Loucy (cell line): ENCODE data around the gene CPEB2.

ENCODE experiments used
- H2AFZ ChIP-seq: fragments of 200-600 bp; sonication (generic); 2 replicates; pipeline ENCODE4 v1.6.0; 2016; ENCODE audit warnings: antibody characterized with exemption, mild to moderate bottlenecking, low read length, moderate library complexity
- H3F3A ChIP-seq: fragments of 200-600 bp; 2 replicates; pipeline ENCODE4 v1.6.0; 2016; ENCODE audit warnings: antibody characterized with exemption, low read depth, mild to moderate bottlenecking
- H3K27me3 ChIP-seq: fragments of 200-600 bp; sonication (generic); 2 replicates; pipeline ENCODE4 v1.6.1; 2014; ENCODE audit warnings: low read length, mild to moderate bottlenecking; ENCODE audit not compliant: insufficient read depth, poor library complexity, severe bottlenecking
- H3K36me3 ChIP-seq: fragments of 200-600 bp; sonication (generic); 2 replicates; pipeline ENCODE4 v1.6.1; 2016; ENCODE audit warnings: low read length; ENCODE audit not compliant: insufficient read depth
- H3K4me1 ChIP-seq: fragments of 200-600 bp; sonication (generic); 2 replicates; pipeline ENCODE4 v1.5.1; 2014; ENCODE audit warnings: low read length, mild to moderate bottlenecking; ENCODE audit not compliant: insufficient read depth, poor library complexity, severe bottlenecking
- H3K4me2 ChIP-seq: fragments of 200-600 bp; sonication (generic); 2 replicates; pipeline ENCODE4 v1.6.0; 2014; ENCODE audit warnings: antibody characterized with exemption, low read length, low read depth, mild to moderate bottlenecking; ENCODE audit not compliant: poor library complexity, severe bottlenecking
- H3K4me3 ChIP-seq: fragments of 200-600 bp; sonication (generic); 2 replicates; pipeline ENCODE4 v1.5.1; 2014; ENCODE audit warnings: low read length, mild to moderate bottlenecking, mixed read lengths; ENCODE audit not compliant: poor library complexity, severe bottlenecking
- H3K79me2 ChIP-seq: fragments of 200-600 bp; sonication (generic); 2 replicates; pipeline ENCODE4 v1.6.1; 2014; ENCODE audit warnings: low read length; ENCODE audit not compliant: insufficient read depth
- H3K9ac ChIP-seq: fragments of 200-600 bp; sonication (generic); 2 replicates; pipeline ENCODE4 v1.6.0; 2014; ENCODE audit warnings: mild to moderate bottlenecking, low read depth, low read length, moderate library complexity; ENCODE audit not compliant: poor library complexity, severe bottlenecking
- H3K9me2 ChIP-seq: fragments of 200-600 bp; sonication (generic); replicated peaks from 2 replicates; pipeline ENCODE4 v1.6.1; 2016; ENCODE audit warnings: low read depth, low read length, mixed read lengths
- H3K9me3 ChIP-seq: fragments of 200-600 bp; sonication (generic); 2 replicates; pipeline ENCODE4 v1.6.1; 2014; ENCODE audit warnings: mild to moderate bottlenecking, antibody characterized with exemption, low read length, low read depth; ENCODE audit not compliant: insufficient read depth
- H4K20me1 ChIP-seq: fragments of 200-600 bp; sonication (generic); 2 replicates; pipeline ENCODE4 v1.6.0; 2014; ENCODE audit warnings: antibody characterized with exemption, low read length, mild to moderate bottlenecking; ENCODE audit not compliant: insufficient read depth, poor library complexity, severe bottlenecking
- EZH2phosphoT487 ChIP-seq: fragments of 200-600 bp; IDR thresholded peaks from 2 replicates; pipeline ENCODE4 v1.6.1; 2018; ENCODE audit warnings: antibody characterized with exemption, mild to moderate bottlenecking, moderate library complexity, borderline replicate concordance
- TF ChIP-seq, protein P1 (sequence below): fragments of 200-600 bp; sonication (generic); conservative IDR thresholded peaks from 2 replicates; pipeline ENCODE4 v1.5.1; 2014; ENCODE audit warnings: mild to moderate bottlenecking, antibody characterized with exemption, low read length

Gene CPEB2

GRCh38 chr4:14984448-14984847 is 17.8 kb upstream of the CPEB2 start:
- Histone ChIP-seq H3K4me1 (no peaks in the 10 kb centered on the region), H3K9me2 (no peaks in the 10 kb centered on the region), H2AFZ (no peak overlapping the region), H3K4me3 (no peak overlapping the region), H3K27me3 (no peaks in the 10 kb centered on the region), H4K20me1 (no peaks in the 10 kb centered on the region), H3K9ac (no peak overlapping the region), H3K36me3 (no peaks in the 10 kb centered on the region), H3K79me2 (no peaks in the 10 kb centered on the region), H3K4me2 (no peak overlapping the region), H3K9me3 (no peaks in the 10 kb centered on the region), H3F3A (no peaks in the 10 kb centered on the region)
- no peak for TF ChIP-seq EZH2phosphoT487
- TF ChIP-seq, protein P1, sequence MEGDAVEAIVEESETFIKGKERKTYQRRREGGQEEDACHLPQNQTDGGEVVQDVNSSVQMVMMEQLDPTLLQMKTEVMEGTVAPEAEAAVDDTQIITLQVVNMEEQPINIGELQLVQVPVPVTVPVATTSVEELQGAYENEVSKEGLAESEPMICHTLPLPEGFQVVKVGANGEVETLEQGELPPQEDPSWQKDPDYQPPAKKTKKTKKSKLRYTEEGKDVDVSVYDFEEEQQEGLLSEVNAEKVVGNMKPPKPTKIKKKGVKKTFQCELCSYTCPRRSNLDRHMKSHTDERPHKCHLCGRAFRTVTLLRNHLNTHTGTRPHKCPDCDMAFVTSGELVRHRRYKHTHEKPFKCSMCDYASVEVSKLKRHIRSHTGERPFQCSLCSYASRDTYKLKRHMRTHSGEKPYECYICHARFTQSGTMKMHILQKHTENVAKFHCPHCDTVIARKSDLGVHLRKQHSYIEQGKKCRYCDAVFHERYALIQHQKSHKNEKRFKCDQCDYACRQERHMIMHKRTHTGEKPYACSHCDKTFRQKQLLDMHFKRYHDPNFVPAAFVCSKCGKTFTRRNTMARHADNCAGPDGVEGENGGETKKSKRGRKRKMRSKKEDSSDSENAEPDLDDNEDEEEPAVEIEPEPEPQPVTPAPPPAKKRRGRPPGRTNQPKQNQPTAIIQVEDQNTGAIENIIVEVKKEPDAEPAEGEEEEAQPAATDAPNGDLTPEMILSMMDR, result no peak

GRCh38 chr4:14985161-14985560 is 17.1 kb upstream of the CPEB2 start:
- TF ChIP-seq, protein P1, result no peak
- TF ChIP-seq EZH2phosphoT487, result no peak
- Histone ChIP-seq H3K4me1 (no peaks in the 10 kb centered on the region), H2AFZ (no peak overlapping the region), H3K4me2 (no peak overlapping the region), H4K20me1 (no peaks in the 10 kb centered on the region), H3K9me2 (no peaks in the 10 kb centered on the region), H3F3A (no peaks in the 10 kb centered on the region), H3K9me3 (no peaks in the 10 kb centered on the region), H3K79me2 (no peaks in the 10 kb centered on the region), H3K27me3 (no peaks in the 10 kb centered on the region), H3K4me3 (no peak overlapping the region), H3K36me3 (no peaks in the 10 kb centered on the region), H3K9ac (no peak overlapping the region)

DNA sequence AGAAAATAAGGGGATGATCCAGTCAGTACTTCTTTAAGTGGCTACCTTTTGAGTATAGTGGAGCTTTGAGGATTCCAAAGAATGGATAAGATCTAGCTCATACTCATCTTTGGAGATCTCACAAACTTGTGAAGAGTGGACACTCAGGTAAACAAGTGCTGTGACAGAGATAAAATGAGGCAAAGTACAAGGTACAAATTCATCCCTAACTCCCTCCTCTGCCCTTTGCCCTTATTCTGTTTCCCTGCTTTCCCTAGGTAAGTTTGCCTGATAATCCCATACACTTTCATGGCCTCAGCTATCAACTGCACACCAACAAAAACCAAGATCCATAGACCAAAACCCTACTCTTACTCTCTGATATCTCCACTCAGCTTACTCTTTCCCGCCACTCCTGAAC is 16.4 kb upstream of the CPEB2 start:
- H3K36me3 ChIP-seq, result no peaks in the 10 kb centered on the region
- no peaks in the 10 kb centered on the region for H3F3A ChIP-seq
- no peaks in the 10 kb centered on the region for H3K9me2 ChIP-seq
- H3K4me3 ChIP-seq, result no peak overlapping the region
- H4K20me1 ChIP-seq, result no peaks in the 10 kb centered on the region
- no peaks in the 10 kb centered on the region for H3K27me3 ChIP-seq
- no peaks in the 10 kb centered on the region for H3K79me2 ChIP-seq
- H3K9me3 ChIP-seq, result no peaks in the 10 kb centered on the region
- H3K4me2 ChIP-seq, result no peak overlapping the region
- no peaks in the 10 kb centered on the region for H3K4me1 ChIP-seq
- H3K9ac ChIP-seq, result no peak overlapping the region
- TF ChIP-seq, protein P1, result no peak
- TF ChIP-seq EZH2phosphoT487, result no peak
- H2AFZ ChIP-seq, result no peak overlapping the region
